Measurements from ENCODE around the gene FGFR2.

Gene FGFR2

DNA sequence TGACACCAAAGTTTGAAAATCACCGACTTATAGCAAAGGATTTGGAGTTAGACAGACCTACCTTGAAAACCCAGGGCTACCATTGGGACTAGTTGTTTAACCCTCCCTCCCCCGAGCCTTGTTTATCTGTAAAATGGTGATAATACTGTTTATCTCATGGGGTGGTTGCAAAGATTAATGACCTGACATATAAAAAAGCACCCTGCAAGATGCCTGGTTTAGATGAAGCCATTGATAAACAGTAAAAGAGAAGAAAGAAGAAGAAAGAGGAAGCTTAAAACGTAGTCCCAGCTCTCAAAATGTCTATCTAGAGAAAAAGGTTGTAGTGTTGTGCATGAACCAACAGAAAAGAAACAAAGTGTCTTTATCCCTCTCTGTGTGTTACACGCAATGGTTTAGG is 145.7 kb downstream of the FGFR2 start:
- no peak for DNase-seq (ENCODE audit: low read depth in 2 of 2)

DNA sequence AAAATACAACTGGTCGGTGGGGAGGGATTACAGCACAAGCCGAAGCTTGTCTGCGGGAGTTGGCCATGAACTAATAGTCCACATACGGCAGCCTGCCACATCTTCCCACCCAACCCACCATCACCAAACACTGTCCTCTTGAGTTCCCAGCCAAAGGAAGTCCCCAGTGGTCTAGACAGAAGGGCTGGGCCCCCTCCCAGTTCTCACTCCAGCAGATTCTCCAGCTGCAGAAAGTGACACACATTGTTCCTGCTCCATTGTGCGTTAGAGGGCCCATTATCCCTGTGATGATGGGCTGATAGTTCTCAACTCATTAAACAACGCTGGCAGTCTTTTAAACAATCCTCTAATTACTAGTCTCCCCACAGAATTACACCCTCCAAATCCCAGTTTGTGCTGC is 148.0 kb downstream of the FGFR2 start:
- DNase-seq (ENCODE audit: low read depth in 2 of 2) = no peak

DNA sequence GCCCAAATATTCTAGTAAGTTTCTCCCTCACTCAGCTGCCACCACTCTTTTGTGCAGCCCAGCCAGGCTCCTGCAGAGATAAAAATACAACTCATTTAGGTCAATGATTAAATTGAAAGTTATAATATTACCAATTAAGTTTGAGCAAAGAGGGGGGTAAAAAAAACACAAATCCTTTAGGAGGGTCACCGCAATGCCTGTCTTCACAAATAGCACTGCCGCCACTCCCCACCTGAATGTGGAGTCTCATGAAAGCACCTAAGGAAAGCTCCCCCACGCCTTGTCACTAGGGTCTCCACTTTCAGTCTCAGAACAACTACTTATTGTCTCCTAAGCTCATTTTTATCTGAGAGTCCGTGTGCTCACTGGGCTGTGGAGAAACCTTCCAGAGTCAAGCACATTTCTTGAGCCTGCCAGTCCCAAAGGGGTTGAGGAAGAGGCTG is 148.7 kb downstream of the FGFR2 start:
- no peak for DNase-seq (ENCODE audit: low read depth in 2 of 2)

DNA sequence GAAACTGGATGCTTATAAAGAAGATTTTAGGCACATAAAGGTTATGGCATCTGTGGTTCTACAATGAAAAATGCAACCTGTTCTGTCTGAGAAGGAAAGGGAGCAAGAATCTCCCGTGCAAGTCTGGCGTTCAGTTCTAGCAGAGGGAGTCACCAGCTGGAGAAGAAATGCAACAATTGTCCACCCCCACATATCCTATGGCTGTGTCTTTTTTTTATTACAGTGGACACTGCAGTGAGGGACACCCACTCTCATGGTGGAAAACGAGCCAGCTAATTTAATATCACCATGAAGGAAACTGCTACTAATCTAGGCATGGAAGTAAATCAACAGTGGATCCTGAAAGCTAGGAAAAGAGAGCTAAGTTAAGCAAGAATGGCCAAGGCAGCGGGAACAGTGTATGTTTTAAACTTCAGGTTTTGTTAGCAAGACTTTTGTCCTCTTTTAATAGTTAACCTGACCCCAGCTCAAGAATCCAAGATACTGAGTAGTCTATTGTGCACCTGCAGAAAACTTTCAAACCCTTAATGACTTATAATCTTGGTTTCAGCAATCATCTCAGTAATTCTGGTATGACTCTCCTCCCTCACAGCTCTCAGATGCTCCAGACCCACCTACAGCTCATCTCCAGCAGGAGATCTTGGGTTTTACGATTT is 149.3 kb downstream of the FGFR2 start:
- no peak for DNase-seq (ENCODE audit: low read depth in 2 of 2)

DNA sequence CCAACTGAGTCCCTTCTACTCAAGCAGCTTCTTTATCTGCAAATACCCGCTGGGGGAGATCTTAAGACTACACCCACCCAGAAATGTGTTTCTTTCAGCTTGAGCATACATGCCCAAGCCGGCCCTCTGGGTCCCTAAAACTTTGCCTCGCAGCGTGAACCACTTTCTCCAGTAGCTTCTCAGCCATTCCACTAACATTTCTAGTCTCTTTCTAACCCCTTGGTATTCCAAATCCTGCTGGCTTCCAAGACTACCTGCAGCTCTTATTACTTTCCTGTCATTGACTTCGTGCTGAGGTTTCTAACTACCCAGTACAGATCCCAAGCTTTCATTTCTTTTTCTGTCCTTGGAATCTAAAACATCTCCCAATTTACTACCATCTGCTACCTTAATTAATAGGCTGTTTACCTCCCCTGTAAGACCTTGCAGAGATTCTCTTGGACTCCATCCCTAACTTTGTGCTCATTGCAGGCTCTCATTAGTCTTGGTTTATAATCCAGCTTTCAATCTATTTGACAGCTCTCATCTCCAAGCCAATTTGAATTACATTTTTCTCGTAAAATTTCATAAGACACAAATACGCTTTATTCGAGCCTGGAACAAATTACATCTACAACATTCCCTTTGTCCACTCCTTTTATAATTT is 153.6 kb downstream of the FGFR2 start:
- DNase-seq (ENCODE audit: low read depth in 2 of 2) = no peak

DNA sequence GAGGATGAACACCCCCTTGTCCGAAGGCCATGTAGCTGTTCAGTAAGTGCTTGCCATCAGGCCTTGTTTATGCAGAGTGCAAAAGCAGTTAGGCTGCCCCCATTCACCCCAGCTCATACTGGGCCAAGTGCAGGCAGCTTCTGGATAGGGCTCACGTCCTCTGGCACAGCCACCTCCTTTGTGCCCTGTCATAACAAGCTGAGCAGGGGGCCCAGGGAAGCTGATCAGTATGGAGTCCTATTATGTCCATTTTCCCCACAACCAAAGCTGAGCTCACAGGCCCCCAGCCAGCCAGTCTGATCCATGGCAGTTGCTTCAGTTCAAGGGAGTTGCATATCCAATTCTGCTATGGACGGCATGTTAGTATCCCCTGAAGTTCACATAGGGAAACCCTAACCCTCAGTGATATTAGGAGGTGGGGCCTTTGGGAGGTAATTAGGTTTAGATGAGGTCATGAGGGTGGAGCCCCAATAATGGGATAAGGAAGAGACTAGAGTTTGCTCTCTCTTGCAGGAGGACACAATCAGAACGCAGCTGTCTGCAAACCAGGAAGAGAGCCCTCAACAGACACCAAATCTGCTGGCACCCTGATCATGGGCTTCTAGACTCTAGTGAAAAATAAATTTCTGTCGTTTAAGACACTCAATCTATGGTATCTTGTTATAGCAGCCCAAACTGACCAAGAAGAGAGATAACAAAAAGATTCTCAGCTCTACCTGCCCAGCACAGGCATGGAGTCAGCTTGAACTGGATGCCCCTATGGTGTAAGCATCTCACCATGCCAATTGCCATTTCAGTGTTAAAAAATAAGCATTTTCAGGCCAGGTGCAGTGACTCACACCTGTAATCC is 155.9 kb downstream of the FGFR2 start:
- no peak for DNase-seq (ENCODE audit: low read depth in 2 of 2)

DNA sequence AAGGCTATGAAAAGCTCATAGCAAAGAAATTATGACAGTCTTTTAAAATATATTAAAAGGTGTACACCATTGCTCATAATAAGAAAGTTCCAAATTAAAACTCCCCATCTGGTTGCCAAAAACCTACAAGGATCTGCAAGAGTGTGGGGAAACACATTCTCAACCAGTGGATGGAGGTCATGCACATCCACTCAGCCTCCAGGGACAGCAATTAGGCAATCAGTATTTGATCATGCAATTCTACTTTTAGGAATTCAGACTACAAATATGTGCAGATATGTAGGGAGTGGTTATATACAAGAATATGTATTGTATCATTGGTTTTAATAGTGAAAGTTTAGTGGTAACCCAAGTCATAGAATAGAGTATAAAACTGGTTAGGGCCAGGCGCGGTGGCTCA is 157.8 kb downstream of the FGFR2 start:
- DNase-seq (ENCODE audit: low read depth in 2 of 2) = no peak

DNA sequence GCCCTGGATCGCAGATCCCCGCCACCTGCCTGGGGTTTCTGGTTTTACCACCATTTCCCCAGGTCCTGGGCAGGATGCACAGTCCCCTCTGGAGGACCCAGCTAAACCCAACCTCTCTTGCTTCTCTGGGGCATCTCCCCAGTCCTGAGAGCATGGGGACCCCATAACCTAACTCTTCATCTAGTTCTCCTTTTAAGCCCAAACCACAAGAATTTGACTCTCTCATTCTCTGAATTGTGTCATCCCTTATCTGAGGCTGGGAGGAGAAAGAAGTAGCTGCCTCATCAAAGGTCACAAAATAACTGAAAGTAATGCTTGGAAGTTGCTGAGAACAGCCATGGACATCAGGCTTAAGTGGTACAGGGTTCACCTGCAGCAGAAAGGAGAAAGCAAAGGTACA is 159.9 kb downstream of the FGFR2 start:
- DNase-seq (ENCODE audit: low read depth in 2 of 2) = no peak

DNA sequence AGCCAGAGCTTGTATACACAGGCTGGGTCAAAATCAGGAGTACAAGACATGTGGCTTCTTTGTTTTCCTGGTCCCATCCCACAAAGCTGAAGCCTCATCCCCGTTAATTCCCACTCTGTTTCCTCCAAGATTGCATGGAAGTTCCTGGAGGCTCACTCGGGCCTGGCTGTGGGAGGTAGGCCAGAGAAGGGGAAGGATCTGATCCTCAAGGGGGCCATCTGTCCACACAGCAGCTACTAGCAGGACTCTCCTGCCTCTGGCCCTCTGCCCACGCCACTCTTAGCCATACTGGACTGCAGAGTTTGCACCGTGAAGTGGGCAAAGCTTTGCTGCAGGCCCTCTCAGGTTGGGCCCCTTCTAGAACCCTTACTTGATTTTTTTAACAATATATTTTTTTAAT is 160.6 kb downstream of the FGFR2 start:
- no peak for DNase-seq (ENCODE audit: low read depth in 2 of 2)

DNA sequence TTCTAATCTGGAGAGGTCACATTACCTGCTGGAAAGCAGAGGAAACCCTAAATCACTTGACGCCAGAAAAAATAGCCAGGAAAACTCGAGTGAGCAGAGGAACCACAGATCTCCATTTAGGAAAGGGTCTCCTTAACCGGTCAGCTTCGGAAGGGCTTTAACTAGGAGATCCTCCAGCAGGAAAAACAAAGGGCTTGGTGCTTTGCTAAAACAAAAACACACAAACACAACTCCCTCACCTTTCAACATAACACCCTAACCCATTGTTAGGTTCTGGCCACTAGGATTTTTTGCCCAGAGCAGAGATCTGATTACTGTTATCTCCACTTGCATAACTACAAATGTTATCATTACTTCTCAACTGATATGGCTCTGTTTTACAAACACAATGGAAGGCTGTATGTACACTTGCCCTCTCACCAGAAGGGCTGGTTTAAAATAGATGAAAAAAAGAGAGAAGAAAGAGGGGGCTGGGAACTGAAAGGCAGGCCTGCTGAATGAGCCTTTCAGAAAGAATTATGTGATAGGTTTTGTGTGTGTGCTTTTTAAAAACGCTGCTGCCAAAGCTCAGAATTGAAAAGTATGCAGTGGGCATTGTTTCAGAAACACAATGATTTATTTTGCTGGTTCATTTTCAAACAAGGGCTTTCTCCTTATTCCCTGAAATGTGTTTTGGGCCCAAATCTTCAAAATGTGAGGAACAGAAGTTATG is 161.5 kb downstream of the FGFR2 start:
- DNase-seq (ENCODE audit: low read depth in 2 of 2) = no peak

DNA sequence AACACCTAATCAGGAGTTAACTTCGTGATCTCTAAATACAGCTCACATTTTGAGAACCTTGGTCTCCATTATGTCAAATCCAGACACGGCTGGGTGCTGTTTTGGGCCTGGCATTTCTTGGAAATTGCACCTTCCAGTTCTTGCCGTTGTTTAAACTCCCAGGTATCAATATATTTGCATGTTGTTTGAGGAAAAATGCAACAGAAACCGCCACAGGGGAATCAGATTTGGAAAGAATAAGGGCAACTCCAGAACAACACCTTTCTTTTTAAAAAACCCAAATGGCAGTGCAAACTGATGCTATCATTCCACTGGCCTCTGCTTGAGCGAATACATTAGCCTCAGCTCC is 162.0 kb downstream of the FGFR2 start:
- DNase-seq (ENCODE audit: low read depth in 2 of 2) = no peak

DNA sequence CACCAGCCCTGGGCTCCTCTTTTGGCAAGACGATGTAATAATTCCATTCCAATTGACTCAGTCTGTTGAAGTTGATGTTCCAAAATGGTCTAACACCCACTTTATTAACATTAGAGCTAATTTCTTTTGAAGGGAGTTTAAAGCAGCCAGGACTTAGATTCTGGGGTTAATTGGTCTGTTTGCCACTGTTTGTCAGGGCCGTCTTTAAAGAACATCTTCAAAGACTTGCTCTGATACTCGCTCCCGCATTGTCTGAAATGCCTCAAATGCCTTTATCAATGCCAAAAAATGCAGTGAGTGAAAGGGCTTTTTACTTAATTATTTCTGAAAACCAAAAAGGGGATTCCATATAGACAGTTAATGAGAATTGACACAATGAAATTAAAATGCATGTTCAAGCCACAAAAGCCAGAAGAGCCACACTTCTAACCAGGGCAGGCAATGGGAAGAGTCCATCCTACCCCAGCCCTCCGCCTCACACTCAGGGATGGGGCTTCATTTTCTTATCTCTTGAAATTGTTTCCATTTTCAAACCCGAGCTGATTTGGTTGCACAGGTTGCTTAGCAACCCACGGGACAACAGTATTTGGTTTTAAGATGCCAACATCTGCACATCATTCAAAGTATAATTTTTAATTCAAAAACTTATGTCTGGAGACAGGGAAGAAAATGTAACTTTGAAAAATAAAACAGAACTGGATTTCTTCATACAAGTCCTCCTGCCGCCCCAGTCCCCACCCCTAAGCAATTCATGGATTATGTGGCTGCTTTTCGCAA is 163.0 kb downstream of the FGFR2 start:
- no peak for DNase-seq (ENCODE audit: low read depth in 2 of 2)

DNA sequence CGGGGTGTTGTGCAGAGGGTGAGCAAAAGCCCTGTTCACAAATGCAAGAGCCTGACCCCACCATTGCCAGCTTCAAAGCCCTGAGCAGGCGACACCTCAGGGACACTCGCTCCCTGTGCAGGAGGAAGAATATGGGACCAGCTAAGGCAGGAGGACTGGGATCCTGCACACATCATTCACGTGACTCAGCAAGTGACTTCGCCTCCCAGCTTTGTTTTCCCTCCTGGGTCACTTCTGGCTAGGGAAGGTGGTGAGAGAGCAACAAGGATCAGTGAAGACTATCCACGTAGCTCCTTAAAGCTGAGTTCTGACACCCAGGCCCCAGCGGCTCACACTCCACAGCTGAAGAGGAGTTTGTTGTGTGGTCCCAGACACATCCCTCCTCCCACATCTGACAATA is 164.3 kb downstream of the FGFR2 start:
- no peak for DNase-seq (ENCODE audit: low read depth in 2 of 2)

DNA sequence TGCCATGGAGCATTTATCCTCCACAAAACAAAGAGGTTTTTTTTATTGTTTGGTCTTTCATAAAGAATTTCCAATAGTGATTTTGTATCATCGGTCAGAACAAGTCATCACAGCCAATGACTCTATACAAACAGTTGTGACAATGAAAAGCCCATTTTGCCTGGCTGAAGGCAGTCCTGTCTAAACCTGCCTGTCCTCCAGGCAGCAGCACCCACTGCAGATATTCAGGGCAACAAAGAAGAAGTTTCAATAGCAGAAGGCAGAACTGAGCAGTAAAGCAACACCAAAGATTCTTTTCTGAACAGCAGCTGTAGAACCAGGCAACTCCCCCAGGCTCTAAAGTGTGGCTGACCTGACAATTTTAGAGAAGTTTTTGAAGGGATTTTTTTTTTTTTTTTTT is 169.4 kb downstream of the FGFR2 start:
- DNase-seq (ENCODE audit: low read depth in 2 of 2) = no peak

Measured in fibroblast of skin of left quadriceps (primary cell).